LNCAP (cell line): ENCODE results near the gene WFDC1.

Experiments
- TF ChIP-seq, protein P1 (sequence below): fragments of 450-650 bp; IDR thresholded peaks from 2 replicates; pipeline ENCODE4 v1.5.1; 2017; ENCODE audit warnings: mild to moderate bottlenecking

WFDC1 gene

DNA sequence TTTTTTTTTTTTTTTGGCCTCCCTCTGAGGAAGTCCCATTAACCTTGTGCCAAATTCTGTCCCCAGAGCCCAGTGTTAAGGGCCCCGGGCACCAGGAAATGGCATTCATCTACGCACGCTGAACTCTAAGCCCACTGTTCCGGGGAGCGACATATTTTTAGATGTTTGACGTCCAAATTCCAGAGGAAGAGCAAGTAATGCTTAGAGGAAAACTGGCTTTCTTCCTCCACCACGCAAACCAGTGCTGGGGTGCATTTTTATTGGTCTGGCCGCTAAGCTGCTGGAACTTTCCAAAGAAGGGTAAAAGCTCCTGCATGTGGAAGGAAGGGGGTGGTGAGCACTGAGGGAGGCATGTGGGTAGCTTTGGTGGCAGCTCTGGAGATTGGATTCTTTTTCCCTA is 8.3 kb downstream of the WFDC1 start:
- TF ChIP-seq, protein P1, sequence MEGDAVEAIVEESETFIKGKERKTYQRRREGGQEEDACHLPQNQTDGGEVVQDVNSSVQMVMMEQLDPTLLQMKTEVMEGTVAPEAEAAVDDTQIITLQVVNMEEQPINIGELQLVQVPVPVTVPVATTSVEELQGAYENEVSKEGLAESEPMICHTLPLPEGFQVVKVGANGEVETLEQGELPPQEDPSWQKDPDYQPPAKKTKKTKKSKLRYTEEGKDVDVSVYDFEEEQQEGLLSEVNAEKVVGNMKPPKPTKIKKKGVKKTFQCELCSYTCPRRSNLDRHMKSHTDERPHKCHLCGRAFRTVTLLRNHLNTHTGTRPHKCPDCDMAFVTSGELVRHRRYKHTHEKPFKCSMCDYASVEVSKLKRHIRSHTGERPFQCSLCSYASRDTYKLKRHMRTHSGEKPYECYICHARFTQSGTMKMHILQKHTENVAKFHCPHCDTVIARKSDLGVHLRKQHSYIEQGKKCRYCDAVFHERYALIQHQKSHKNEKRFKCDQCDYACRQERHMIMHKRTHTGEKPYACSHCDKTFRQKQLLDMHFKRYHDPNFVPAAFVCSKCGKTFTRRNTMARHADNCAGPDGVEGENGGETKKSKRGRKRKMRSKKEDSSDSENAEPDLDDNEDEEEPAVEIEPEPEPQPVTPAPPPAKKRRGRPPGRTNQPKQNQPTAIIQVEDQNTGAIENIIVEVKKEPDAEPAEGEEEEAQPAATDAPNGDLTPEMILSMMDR, result no peak

DNA sequence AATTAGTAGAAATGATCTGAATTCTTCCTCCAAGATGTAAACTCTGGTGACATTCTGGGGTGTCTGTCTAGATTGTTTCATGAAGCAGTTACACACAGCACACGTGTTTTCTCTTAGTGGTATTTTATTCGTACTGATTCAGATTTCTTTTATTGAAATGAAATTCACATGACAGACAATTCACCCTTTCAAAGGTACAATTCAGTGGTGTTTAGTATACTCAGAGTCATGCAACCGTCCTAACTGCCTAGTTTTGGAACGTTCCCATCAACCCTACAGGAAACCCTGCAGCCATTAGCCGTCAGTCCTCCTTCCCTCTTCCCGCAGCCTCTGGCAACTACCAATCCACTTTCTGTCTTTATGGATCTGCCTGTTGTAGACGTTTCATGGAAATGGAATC is 8.8 kb downstream of the WFDC1 start:
- TF ChIP-seq, protein P1, result no peak

DNA sequence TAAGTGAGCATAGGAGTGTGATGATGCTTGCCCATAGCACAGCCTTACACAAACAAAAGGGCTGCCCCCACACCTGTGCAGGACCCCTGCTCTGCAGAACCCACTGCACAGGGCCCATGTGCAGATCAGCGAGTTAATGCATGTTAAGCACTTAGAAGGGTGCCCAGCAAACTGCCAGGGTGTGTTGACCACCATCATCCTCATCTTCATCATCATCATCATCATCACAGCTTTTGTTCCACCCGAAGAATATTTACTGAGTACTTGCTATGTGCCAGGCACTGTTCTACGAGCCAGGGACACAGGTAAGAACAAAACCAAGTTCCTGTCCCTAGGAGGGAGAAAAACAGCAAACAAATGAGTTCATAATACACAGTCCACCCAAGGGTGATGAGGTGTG is 11.9 kb downstream of the WFDC1 start:
- TF ChIP-seq, protein P1, result no peak

DNA sequence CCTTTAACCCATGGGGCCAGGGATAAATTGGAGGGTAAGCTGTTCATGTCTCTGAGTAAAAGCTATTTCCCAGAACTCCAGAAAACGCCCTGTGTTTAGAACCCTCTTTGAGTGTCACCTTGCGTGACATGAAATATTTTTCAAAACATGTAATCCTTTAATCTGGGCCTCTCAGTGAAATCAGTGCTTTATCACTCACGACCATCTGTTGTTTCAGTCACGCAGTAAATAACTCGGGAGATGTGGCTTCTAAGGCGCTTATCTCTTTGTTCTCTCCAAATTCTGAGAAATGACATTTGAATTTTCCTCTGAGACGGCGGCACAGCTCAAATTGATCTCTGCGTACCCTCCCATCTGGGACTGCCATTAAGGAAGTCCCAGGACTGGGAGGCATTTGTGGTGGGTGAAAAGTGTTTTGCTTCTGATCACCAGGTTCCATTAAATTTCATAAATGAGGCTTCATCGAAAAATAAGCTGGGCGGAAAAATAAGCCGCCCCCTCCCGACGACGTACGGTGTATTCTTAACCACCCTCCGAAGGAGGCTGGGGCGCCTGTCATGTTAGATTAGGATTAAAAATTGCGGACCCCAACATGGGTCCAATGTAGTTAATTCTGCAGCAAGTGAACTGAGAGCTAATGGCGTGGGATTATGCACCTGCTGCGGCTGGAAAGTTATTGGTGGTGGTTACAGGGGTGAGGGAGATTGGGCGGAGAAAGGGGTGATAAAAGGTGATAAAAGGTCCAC is 12.7 kb downstream of the WFDC1 start:
- TF ChIP-seq, protein P1, result no peak

DNA sequence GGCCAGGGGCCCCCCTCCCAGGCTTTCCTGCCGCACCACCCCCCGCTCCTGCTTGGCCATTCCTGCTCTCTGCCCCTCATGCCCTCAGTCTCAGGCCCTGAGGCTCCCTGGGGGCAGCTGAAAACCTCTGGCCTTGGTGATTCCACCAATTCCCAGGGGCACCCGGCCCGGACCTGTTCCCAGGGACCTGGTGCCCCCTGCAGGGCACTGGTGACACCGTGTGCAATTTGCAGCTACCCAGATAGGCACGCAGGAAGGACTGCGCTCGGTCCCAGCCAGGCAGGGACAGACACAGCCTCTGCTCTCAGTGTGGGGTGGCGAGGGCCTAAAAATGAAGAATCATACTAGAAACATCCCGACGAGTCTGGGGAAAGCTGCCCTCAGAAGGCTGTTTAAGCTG is 13.4 kb downstream of the WFDC1 start:
- TF ChIP-seq, protein P1, result peak; percentile 42; the same call in 1 of the 2 replicates

DNA sequence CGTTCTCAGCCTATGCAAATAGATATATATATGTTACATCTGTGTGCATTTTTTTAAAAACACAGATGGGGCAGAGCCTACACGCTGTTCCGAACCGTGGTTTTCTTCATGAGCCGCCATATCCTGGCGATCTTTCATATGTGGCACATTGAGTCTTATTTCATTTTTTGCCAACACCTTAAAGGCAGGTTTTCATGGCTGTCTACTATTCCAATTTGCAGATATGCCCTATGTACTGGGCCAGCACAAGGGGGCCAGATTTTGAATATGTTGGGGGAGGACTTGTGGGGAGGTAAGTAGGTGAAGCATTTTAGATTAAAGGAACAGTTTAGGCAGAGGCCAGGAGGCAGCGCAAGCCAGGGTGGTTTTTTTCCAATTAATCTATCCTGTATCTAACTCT is 16.0 kb downstream of the WFDC1 start:
- TF ChIP-seq, protein P1, result no peak

DNA sequence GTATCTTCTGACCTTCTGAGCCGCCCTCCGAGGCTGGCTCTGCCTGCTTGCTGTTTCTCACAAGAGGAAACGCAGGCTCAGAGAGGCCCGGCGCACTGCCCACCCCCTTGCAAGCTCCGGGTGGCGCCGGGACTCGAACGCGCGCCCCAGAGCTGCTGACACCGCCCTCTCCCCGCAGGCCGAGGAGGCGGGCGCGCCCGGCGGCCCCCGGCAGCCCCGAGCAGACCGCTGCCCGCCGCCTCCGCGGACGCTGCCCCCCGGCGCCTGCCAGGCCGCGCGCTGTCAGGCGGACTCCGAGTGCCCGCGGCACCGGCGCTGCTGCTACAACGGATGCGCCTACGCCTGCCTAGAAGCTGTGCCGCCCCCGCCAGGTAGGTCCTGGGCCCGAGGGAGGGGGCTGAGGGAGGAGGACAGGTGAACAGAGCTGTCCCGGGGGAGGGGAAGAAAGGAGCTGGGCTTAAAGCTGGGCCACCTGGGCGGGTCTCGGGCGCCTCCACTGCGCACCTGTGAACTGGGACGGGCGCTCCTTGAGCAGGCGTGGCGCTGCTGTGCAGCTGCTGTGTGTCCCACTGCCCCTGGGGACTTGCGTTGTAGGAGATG is 18.2 kb downstream of the WFDC1 start:
- TF ChIP-seq, protein P1, result no peak
